GM21381 (cell line): ENCODE measurements around the gene ATF4.

Experiments used
- ATAC-seq: cut with Tn5 transposase; IDR thresholded peaks from one replicate; pipeline ENCODE4 v1.9.1; 2021; ENCODE audit warnings: mild to moderate bottlenecking, moderate library complexity; ENCODE audit not compliant: unreplicated experiment

The ATF4 gene

DNA sequence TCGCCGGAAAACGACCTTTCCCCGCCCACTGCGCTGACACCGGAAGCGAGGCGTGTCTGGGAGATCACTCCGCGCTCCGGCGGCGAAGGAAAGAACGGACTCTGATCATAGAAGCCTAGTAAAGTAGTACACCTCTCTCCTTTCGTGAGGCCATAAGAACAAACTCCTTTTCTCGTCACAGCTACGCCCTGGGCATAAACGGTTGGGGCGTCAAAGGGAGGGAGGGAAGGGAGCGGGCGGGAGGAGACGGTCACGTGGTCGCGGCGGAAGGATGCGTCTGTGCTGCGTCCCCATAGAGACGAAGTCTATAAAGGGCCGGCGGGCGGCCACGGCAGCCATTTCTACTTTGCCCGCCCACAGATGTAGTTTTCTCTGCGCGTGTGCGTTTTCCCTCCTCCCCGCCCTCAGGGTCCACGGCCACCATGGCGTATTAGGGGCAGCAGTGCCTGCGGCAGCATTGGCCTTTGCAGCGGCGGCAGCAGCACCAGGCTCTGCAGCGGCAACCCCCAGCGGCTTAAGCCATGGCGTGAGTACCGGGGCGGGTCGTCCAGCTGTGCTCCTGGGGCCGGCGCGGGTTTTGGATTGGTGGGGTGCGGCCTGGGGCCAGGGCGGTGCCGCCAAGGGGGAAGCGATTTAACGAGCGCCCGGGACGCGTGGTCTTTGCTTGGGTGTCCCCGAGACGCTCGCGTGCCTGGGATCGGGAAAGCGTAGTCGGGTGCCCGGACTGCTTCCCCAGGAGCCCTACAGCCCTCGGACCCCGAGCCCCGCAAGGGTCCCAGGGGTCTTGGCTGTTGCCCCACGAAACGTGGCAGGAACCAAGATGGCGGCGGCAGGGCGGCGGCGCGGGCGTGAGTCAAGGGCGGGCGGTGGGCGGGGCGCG lies at the start of gene ATF4:
ATF4 (plus strand) TSS at position 337 of the 880 bp plus-strand sequence. CDS start 884 bp downstream, outside the sequence.
- ATAC-seq = peak; percentile 47

DNA sequence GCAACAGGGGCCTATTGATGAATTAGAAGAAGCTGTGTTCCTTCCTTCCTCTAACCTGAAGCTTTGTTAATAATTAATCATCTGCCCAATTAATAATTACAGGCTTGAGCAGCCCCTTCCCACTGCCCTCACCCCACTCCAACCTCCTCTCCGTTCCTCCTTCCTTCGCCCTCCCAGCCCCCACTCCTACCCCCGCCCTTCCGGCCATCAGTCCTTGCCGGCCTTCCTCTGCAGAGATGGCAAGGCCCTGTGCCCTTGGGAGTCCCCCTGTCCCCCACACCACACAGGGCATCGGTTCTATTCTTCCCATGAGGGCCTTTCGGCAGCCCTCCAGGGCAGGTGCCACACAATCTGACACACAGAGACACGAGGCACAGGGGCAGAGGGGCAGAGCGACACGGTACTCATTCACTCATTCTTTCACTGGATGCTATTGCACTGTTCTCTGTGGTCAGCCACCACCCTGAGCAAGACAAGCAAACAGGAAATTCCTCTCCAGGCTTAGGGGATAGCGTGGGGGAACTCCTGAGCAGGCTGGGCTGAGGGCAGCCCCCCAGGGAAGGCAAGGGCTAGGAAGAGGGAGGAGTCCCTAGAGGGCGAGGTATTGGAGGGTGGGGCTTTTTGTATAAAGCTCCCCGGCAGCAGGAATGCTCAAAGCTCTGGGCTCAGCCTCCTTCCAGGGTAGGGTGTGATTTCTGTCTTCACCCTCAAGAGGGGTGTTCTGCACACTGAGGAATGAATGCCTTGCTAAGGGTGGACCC lies 48.8 kb upstream of the ATF4 start:
- ATAC-seq = peak; percentile 62

- no peak for ATAC-seq
Observed at GRCh38 chr22:39472570-39473556, 47.5 kb upstream of the ATF4 start.

GRCh38 chr22:39473851-39474250 lies 46.5 kb upstream of the ATF4 start:
- no peak for ATAC-seq

GRCh38 chr22:39474351-39475111 lies 45.8 kb upstream of the ATF4 start:
- ATAC-seq = no peak

DNA sequence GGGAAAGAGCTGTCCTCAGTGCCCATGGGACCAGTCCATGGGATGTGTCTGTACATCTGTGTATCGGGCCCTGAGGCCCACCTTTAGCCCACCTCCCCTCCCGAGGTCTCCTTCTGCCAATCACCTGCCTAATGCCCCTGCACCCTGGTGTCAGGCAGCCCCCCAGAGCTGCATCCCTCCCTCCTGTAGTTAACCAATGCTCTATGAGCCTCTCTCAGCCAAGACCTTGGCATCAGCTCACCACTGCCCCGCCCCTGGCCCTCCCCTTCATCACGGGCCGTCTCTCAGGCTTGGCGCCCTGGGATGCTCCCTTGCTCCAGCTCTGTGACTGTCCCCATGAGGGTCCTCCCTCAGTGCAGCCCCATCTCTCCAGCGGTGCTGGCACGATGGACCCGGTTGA lies 45.0 kb upstream of the ATF4 start:
- no peak for ATAC-seq

DNA sequence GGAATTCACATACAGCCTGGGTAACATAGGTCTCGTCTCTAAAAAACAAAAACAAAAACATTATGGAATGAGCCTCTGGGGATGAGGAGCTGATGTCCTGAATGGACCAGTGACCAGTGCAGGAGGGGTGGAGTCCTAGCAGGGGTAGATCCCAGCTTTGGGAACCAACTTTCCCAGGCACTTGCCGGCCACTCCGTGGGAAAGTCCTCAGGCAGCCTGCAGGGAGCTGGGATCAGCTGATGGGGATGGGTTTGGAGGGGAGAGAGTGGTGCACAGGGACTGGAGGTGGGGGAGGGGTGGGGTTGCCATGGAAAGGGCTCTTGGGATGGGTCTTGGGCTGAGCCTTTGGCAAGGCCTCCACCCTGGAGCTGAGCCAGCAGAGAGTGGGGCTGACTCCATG lies 44.5 kb upstream of the ATF4 start:
- ATAC-seq = no peak

DNA sequence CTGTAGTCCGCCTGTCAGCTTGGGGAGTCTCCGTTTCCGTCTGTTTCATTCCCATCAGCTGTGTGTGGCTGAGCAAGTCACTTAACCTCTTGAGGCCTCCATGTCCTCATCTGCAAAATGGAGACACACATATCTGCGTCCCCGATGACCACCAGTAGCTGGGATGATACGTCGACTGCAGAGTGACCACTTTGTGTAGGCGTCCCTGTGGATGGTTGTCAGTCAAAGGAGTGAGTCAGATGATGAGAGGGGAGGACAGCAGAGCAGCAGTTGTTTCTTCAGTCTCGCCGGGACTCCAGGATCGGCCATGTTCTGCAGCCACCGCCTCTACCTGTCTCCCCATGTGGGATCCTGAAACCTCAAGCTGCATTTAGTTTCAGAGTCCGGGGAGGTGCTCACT lies 43.7 kb upstream of the ATF4 start:
- ATAC-seq = no peak

DNA sequence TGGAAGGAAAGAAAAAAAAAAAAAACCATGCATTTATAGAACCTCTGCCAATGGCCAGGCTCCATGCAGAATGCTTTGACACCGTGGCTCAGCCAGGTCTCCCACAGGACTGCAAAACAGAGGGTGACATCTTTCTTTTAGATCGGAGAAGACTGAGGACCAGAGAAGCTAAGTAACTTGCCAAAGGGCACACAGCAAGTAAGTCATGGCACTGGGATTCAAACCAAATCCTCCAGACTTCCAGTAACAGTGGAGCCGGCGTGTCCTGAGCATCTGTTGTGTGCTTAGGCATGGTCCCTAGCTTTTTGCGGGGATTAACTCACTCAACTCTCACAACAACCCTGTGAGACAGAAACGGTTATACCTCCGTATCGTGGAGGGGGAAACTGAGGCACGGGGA lies 42.8 kb upstream of the ATF4 start:
- no peak for ATAC-seq

- ATAC-seq = no peak
Observed at GRCh38 chr22:39478441-39478850, 41.9 kb upstream of the ATF4 start.

GRCh38 chr22:39479254-39479653 lies 41.1 kb upstream of the ATF4 start:
- ATAC-seq = no peak

GRCh38 chr22:39480557-39480956 lies 39.8 kb upstream of the ATF4 start:
- ATAC-seq = no peak

GRCh38 chr22:39481054-39481453 lies 39.3 kb upstream of the ATF4 start:
- no peak for ATAC-seq

DNA sequence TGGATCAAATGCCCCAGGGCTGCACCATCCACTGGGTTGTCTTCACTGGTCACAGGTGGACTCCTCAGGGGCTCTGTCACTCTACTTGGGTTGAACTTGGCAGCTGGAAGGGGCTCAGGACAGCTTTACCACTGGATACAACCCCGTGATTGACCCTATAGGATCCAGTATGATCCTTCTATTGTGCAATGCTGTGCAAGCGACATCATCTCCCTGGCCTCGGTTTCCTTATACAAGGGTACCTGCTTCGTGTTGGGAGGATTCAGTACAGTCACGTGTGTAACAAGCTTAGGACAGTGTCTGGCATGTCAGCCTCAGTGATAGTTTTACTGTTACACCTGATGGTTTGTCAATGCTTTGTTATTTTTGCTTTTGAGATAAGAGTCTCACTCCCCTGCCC lies 38.8 kb upstream of the ATF4 start:
- ATAC-seq = no peak

- ATAC-seq = no peak
Observed at GRCh38 chr22:39482768-39483167, 37.6 kb upstream of the ATF4 start.

DNA sequence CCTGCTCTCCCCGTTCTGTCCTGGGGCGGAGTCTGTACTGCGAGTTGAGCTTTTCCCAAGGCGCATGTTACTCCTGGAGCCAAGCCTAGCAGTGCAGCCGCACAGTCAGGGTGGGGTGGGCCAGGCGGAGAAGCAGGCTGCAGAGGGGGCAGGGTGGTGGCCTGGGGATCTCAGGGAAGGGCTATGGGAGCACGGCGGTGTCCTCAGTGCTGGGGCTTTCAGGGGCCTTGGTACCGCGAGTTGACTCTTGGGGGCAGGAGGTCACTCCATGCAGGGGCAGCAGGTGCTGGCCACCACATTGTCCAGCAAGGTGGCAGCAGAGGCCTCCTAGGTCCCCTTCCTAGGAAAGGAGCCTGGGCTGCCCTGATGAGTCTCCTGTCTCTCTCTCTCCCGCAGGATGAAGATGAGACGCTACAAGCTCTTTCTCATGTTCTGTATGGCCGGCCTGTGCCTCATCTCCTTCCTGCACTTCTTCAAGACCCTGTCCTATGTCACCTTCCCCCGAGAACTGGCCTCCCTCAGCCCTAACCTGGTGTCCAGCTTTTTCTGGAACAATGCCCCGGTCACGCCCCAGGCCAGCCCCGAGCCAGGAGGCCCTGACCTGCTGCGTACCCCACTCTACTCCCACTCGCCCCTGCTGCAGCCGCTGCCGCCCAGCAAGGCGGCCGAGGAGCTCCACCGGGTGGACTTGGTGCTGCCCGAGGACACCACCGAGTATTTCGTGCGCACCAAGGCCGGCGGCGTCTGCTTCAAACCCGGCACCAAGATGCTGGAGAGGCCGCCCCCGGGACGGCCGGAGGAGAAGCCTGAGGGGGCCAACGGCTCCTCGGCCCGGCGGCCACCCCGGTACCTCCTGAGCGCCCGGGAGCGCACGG lies 33.2 kb upstream of the ATF4 start:
- ATAC-seq = no peak

GRCh38 chr22:39487826-39488520 lies 32.4 kb upstream of the ATF4 start:
- ATAC-seq = no peak

DNA sequence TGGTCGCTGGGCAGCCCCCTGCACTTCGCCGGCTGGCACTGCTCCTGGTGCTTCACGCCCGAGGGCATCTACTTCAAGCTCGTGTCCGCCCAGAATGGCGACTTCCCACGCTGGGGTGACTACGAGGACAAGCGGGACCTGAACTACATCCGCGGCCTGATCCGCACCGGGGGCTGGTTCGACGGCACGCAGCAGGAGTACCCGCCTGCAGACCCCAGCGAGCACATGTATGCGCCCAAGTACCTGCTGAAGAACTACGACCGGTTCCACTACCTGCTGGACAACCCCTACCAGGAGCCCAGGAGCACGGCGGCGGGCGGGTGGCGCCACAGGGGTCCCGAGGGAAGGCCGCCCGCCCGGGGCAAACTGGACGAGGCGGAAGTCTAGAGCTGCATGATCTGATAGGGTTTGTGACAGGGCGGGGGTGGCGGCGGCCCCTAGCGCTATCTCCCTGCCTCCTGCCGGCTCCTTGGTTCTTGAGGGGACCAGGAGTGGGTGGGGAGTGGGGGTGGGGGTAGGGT lies 31.7 kb upstream of the ATF4 start:
- ATAC-seq = no peak
